Activated T-cell treated with anti-CD3 and anti-CD28 coated beads for 24 hours (primary cell): ENCODE data around the gene SLC41A1.
A peak's percentile ranks its signal among the peaks of the same experiment; 100 is the strongest.

Experiments
- DNase-seq: peaks from one replicate; pipeline ENCODE4 v3.0.0-alpha.2; 2020; ENCODE audit warnings: low read depth

Gene SLC41A1

GRCh38 chr1:205822397-205822796 lies 9.4 kb upstream of the SLC41A1 start:
- no peak for DNase-seq

GRCh38 chr1:205817988-205818387 lies 5.0 kb upstream of the SLC41A1 start:
- DNase-seq: no peak

GRCh38 chr1:205817364-205817763 lies 4.4 kb upstream of the SLC41A1 start:
- no peak for DNase-seq

GRCh38 chr1:205813755-205814058 lies 709 bp upstream of the SLC41A1 start:
- DNase-seq: no peak

GRCh38 chr1:205812271-205812877 lies 624 bp downstream of the SLC41A1 start:
- no peak for DNase-seq

- no peak for DNase-seq
Measured at GRCh38 chr1:205811660-205812059, 1.3 kb downstream of the SLC41A1 start.

GRCh38 chr1:205810448-205811157 lies 2.4 kb downstream of the SLC41A1 start:
- DNase-seq: no peak

- no peak for DNase-seq
Measured at GRCh38 chr1:205809942-205810345, 3.1 kb downstream of the SLC41A1 start.

- no peak for DNase-seq
Measured at GRCh38 chr1:205809469-205809868, 3.5 kb downstream of the SLC41A1 start.

- DNase-seq: peak; percentile 28
Measured at GRCh38 chr1:205805082-205805711, 7.8 kb downstream of the SLC41A1 start.

- no peak for DNase-seq
Measured at GRCh38 chr1:205804605-205805004, 8.4 kb downstream of the SLC41A1 start.

- no peak for DNase-seq
Measured at GRCh38 chr1:205803986-205804385, 9.0 kb downstream of the SLC41A1 start.

- no peak for DNase-seq
Measured at GRCh38 chr1:205802060-205802459, 10.9 kb downstream of the SLC41A1 start.

- no peak for DNase-seq
Measured at GRCh38 chr1:205800981-205801703, 11.9 kb downstream of the SLC41A1 start.

GRCh38 chr1:205800427-205800826 lies 12.6 kb downstream of the SLC41A1 start:
- no peak for DNase-seq

- no peak for DNase-seq
Measured at GRCh38 chr1:205798577-205798976, 14.4 kb downstream of the SLC41A1 start.

- no peak for DNase-seq
Measured at GRCh38 chr1:205797168-205797567, 15.8 kb downstream of the SLC41A1 start.

- DNase-seq: no peak
Measured at GRCh38 chr1:205794011-205794730, 18.8 kb downstream of the SLC41A1 start.

- DNase-seq: no peak
Measured at GRCh38 chr1:205792961-205793673, 19.9 kb downstream of the SLC41A1 start.

GRCh38 chr1:205792481-205792881 lies 20.5 kb downstream of the SLC41A1 start:
- DNase-seq: no peak

GRCh38 chr1:205791568-205792180 lies 21.3 kb downstream of the SLC41A1 start:
- DNase-seq: peak; percentile 33
